H1 (cell line): ENCODE data around the gene FAM234A. TPM values are rescaled to one million over a fixed set of nuclear protein-coding genes. Genes with fewer than 3 reads are reported as not detected.

Experiments
- BACH1 ChIP-seq: IDR thresholded peaks from 2 replicates; pipeline ENCODE4 v1.6.1; 2012; ENCODE audit warnings: low read length, improper control_type of control experiment
- BCL11A ChIP-seq, 2 experiments: IDR thresholded peaks; one replicate each; pipeline ENCODE4 v1.6.1; 2011; ENCODE audit warnings: low read depth in 2 of 2, low read length in 2 of 2, mild to moderate bottlenecking in 2 of 2
- CBX8 ChIP-seq: fragments of 300-800, 300-1000 bp; sonication (generic); IDR thresholded peaks from 2 replicates; pipeline ENCODE4 v1.7.1; 2016; ENCODE audit warnings: low read depth, low read length, borderline replicate concordance
- CHD2 ChIP-seq: IDR thresholded peaks from 2 replicates; pipeline ENCODE4 v1.6.1; 2012; ENCODE audit warnings: low read length, improper control_type of control experiment
- EP300 ChIP-seq, 2 experiments: IDR thresholded peaks; 1 replicate in 1 of 2; 2 replicates in 1 of 2; pipeline ENCODE4 v1.6.1; 2011 to 2012; ENCODE audit warnings: low read depth in 2 of 2, low read length in 2 of 2, mild to moderate bottlenecking in 2 of 2, borderline replicate concordance in 1 of 2, inconsistent platforms in 1 of 2, moderate library complexity in 1 of 2
- KDM1A ChIP-seq: fragments of 200-600, 300-600 bp; sonication (generic); IDR thresholded peaks from 2 replicates; pipeline ENCODE4 v1.7.1; 2016; ENCODE audit warnings: mild to moderate bottlenecking, low read length, borderline replicate concordance
- KDM5A ChIP-seq: fragments of 200-600 bp; IDR thresholded peaks from 2 replicates; pipeline ENCODE4 v1.7.1; 2012; ENCODE audit warnings: mild to moderate bottlenecking, low read length, inconsistent platforms, mixed read lengths
- SIRT6 ChIP-seq: IDR thresholded peaks from one replicate; pipeline ENCODE4 v1.7.1; 2012; ENCODE audit warnings: low read length, inconsistent platforms
- SIX5 ChIP-seq: IDR thresholded peaks from 2 replicates; pipeline ENCODE4 v1.6.1; 2011; ENCODE audit warnings: mild to moderate bottlenecking, low read depth, low read length
- SP4 ChIP-seq: IDR thresholded peaks from 2 replicates; pipeline ENCODE4 v1.6.1; 2012; ENCODE audit warnings: low read length, inconsistent platforms
- SUZ12 ChIP-seq: fragments of 200-600 bp; sonication (generic); IDR thresholded peaks from 2 replicates; pipeline ENCODE4 v1.6.1; 2012; ENCODE audit warnings: mild to moderate bottlenecking, inconsistent platforms, low read length, moderate library complexity, mixed read lengths
- ZNF274 ChIP-seq: IDR thresholded peaks from 2 replicates; pipeline ENCODE4 v1.7.0; 2012; ENCODE audit warnings: low read length, borderline replicate concordance; ENCODE audit errors: extremely low read depth
- polyA plus RNA-seq, 7 experiments: library from polyadenylated mRNA; depleted of rRNA in 3 of 7; stranded (reverse) in 5 of 7; unstranded in 2 of 7; fragments of >200 nt in 5 of 7; fragments of 200-250 nt in 2 of 7; gene quantifications; 1 replicate in 5 of 7; 2 replicates in 1 of 7; 4 replicates in 1 of 7; pipeline versions ENCODE4 v1.2.1 to v1.2.3, GENCODE V29; 2011 to 2013; ENCODE audit warnings: missing spikeins in 2 of 7, mixed read lengths in 2 of 7
- total RNA-seq: library from RNA; stranded (reverse); fragmentation: NEBNext Ultra II Directional; extraction: Animal tissue kit (Norgen Biotek cat#: 25700); gene quantifications from 2 replicates; pipeline ENCODE4 v1.2.1, GENCODE V29; 2021
- TF ChIP-seq, protein P1 (sequence below): fragments of 300-600 bp; sonication (generic); IDR thresholded peaks from 2 replicates; pipeline ENCODE4 v1.7.1; 2012; ENCODE audit warnings: low read length, moderate library complexity, mild to moderate bottlenecking, inconsistent platforms; ENCODE audit not compliant: insufficient replicate concordance

FAM234A gene
- total and polyA plus RNA-seq, 2 of the 8 experiments (the other 6 are each of a cell fraction or from before 2014, with no cell fraction given), result 80.6 to 104 TPM

GRCh38 chr16:187330-187729 lies 47.3 kb upstream of the FAM234A start (continued):
- TF ChIP-seq, protein P1, sequence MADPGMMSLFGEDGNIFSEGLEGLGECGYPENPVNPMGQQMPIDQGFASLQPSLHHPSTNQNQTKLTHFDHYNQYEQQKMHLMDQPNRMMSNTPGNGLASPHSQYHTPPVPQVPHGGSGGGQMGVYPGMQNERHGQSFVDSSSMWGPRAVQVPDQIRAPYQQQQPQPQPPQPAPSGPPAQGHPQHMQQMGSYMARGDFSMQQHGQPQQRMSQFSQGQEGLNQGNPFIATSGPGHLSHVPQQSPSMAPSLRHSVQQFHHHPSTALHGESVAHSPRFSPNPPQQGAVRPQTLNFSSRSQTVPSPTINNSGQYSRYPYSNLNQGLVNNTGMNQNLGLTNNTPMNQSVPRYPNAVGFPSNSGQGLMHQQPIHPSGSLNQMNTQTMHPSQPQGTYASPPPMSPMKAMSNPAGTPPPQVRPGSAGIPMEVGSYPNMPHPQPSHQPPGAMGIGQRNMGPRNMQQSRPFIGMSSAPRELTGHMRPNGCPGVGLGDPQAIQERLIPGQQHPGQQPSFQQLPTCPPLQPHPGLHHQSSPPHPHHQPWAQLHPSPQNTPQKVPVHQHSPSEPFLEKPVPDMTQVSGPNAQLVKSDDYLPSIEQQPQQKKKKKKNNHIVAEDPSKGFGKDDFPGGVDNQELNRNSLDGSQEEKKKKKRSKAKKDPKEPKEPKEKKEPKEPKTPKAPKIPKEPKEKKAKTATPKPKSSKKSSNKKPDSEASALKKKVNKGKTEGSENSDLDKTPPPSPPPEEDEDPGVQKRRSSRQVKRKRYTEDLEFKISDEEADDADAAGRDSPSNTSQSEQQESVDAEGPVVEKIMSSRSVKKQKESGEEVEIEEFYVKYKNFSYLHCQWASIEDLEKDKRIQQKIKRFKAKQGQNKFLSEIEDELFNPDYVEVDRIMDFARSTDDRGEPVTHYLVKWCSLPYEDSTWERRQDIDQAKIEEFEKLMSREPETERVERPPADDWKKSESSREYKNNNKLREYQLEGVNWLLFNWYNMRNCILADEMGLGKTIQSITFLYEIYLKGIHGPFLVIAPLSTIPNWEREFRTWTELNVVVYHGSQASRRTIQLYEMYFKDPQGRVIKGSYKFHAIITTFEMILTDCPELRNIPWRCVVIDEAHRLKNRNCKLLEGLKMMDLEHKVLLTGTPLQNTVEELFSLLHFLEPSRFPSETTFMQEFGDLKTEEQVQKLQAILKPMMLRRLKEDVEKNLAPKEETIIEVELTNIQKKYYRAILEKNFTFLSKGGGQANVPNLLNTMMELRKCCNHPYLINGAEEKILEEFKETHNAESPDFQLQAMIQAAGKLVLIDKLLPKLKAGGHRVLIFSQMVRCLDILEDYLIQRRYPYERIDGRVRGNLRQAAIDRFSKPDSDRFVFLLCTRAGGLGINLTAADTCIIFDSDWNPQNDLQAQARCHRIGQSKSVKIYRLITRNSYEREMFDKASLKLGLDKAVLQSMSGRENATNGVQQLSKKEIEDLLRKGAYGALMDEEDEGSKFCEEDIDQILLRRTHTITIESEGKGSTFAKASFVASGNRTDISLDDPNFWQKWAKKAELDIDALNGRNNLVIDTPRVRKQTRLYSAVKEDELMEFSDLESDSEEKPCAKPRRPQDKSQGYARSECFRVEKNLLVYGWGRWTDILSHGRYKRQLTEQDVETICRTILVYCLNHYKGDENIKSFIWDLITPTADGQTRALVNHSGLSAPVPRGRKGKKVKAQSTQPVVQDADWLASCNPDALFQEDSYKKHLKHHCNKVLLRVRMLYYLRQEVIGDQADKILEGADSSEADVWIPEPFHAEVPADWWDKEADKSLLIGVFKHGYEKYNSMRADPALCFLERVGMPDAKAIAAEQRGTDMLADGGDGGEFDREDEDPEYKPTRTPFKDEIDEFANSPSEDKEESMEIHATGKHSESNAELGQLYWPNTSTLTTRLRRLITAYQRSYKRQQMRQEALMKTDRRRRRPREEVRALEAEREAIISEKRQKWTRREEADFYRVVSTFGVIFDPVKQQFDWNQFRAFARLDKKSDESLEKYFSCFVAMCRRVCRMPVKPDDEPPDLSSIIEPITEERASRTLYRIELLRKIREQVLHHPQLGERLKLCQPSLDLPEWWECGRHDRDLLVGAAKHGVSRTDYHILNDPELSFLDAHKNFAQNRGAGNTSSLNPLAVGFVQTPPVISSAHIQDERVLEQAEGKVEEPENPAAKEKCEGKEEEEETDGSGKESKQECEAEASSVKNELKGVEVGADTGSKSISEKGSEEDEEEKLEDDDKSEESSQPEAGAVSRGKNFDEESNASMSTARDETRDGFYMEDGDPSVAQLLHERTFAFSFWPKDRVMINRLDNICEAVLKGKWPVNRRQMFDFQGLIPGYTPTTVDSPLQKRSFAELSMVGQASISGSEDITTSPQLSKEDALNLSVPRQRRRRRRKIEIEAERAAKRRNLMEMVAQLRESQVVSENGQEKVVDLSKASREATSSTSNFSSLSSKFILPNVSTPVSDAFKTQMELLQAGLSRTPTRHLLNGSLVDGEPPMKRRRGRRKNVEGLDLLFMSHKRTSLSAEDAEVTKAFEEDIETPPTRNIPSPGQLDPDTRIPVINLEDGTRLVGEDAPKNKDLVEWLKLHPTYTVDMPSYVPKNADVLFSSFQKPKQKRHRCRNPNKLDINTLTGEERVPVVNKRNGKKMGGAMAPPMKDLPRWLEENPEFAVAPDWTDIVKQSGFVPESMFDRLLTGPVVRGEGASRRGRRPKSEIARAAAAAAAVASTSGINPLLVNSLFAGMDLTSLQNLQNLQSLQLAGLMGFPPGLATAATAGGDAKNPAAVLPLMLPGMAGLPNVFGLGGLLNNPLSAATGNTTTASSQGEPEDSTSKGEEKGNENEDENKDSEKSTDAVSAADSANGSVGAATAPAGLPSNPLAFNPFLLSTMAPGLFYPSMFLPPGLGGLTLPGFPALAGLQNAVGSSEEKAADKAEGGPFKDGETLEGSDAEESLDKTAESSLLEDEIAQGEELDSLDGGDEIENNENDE, result no peak
- TF ChIP-seq CBX8 (no peak), SUZ12 (no peak), EP300 (IDR thresholded peaks at IDR 0.05; ENCODE audit: borderline replicate concordance in 1 of 2, low read depth in 2 of 2, low read length in 2 of 2) (no peak), KDM5A (no peak), KDM1A (no peak), SIX5 (no peak), CHD2 (no peak), BACH1 (no peak), ZNF274 (no peak), BCL11A (IDR thresholded peaks at IDR 0.05; ENCODE audit: low read depth in 2 of 2, low read length in 2 of 2) (no peak), SP4 (no peak), SIRT6 (no peak)
